Thyroid gland (tissue), 4 donors: Measurements from ENCODE around the gene XAF1. TPM values are rescaled to one million over a fixed set of nuclear protein-coding genes. Genes with fewer than 3 reads are reported as not detected.

Experiments used
- DNase-seq, 2 donors: peaks; one replicate each; pipeline ENCODE4 v3.0.0-alpha.2; 2019
- H3K27ac ChIP-seq, 3 donors: fragments of 200-600 bp; sonication (generic); 1 replicate in 2 of 3; 2 replicates in 1 of 3; pipeline ENCODE4 v1.5.1; 2016 to 2019; ENCODE audit warnings: mild to moderate bottlenecking in 1 of 3, moderate library complexity in 1 of 3
- H3K27me3 ChIP-seq: fragments of 200-600 bp; sonication (generic); one replicate; pipeline ENCODE4 v1.5.1; 2019
- H3K36me3 ChIP-seq, 2 donors: fragments of 200-600 bp; sonication (generic); one replicate each; pipeline ENCODE4 v1.5.1; 2016 to 2019
- H3K4me1 ChIP-seq, 2 donors: fragments of 200-600 bp; sonication (generic); one replicate each; pipeline ENCODE4 v1.5.1; 2017 to 2019
- H3K4me3 ChIP-seq, 3 donors: fragments of 200-600 bp; sonication (generic); replicated peaks in 1 of 3; 1 replicate in 2 of 3; 2 replicates in 1 of 3; pipeline ENCODE4 v1.5.1; 2016; ENCODE audit warnings: mild to moderate bottlenecking in 1 of 3
- H3K9me3 ChIP-seq: fragments of 200-600 bp; sonication (generic); one replicate; pipeline ENCODE4 v1.5.1; 2017
- POLR2A ChIP-seq, 2 donors: fragments of 450-650 bp; IDR thresholded peaks; one replicate each; pipeline ENCODE4 v1.6.1; 2017; ENCODE audit warnings: antibody characterized with exemption in 2 of 2, mild to moderate bottlenecking in 2 of 2, moderate library complexity in 1 of 2
- WGBS, 2 donors: methylation state at CpG; one replicate each; pipeline ENCODE4 v1.1.5; 2017; 5-methylcytosine and 5-hydroxymethylcytosine counted together
- intact Hi-C: fragments of 100-400 bp; cut with DNase I; formaldehyde crosslinking; loops from one replicate; pipeline ENCODE4 v1.15.1; 2023
- total RNA-seq, 4 donors: library from RNA; depleted of rRNA; stranded (reverse); fragments of >200 nt; gene quantifications; one replicate each; pipeline ENCODE4 v1.2.3, GENCODE V29; 2016
- TF ChIP-seq, protein P1 (sequence below), 6 experiments: fragments of 200-600 bp in 3 of 6; fragments of 450-650 bp in 3 of 6; sonication (generic) in 3 of 6; IDR thresholded peaks; one replicate each; pipeline ENCODE4 v1.5.1; 2016 to 2019; ENCODE audit warnings: antibody characterized with exemption in 6 of 6, mild to moderate bottlenecking in 2 of 6, inconsistent platforms in 1 of 6, moderate library complexity in 1 of 6

The XAF1 gene
- total RNA-seq, 4 donors from 2014 or later, result 10.0 to 34.1 (median 12.6) TPM

- Histone ChIP-seq H3K27me3 (no peaks in the 10 kb centered on the region), H3K36me3 (no peaks in the 10 kb centered on the region), H3K4me1 (no peaks in the 10 kb centered on the region), H3K9me3 (no peaks in the 10 kb centered on the region), H3K27ac (no peak overlapping the region), H3K4me3 (no peak overlapping the region)
- intact Hi-C loops, result no loop called here
- TF ChIP-seq POLR2A (IDR thresholded peaks at IDR 0.05), result no peak
- TF ChIP-seq, protein P1, sequence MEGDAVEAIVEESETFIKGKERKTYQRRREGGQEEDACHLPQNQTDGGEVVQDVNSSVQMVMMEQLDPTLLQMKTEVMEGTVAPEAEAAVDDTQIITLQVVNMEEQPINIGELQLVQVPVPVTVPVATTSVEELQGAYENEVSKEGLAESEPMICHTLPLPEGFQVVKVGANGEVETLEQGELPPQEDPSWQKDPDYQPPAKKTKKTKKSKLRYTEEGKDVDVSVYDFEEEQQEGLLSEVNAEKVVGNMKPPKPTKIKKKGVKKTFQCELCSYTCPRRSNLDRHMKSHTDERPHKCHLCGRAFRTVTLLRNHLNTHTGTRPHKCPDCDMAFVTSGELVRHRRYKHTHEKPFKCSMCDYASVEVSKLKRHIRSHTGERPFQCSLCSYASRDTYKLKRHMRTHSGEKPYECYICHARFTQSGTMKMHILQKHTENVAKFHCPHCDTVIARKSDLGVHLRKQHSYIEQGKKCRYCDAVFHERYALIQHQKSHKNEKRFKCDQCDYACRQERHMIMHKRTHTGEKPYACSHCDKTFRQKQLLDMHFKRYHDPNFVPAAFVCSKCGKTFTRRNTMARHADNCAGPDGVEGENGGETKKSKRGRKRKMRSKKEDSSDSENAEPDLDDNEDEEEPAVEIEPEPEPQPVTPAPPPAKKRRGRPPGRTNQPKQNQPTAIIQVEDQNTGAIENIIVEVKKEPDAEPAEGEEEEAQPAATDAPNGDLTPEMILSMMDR (IDR thresholded peaks at IDR 0.05), result no peak
- WGBS, 2 donors, result 8% methylated on average over 13 to 14 of the region's 29 CpGs
- no peak for DNase-seq
These were observed 42.0 kb upstream of the XAF1 start for GRCh38 chr17:6713918-6714271.

DNA sequence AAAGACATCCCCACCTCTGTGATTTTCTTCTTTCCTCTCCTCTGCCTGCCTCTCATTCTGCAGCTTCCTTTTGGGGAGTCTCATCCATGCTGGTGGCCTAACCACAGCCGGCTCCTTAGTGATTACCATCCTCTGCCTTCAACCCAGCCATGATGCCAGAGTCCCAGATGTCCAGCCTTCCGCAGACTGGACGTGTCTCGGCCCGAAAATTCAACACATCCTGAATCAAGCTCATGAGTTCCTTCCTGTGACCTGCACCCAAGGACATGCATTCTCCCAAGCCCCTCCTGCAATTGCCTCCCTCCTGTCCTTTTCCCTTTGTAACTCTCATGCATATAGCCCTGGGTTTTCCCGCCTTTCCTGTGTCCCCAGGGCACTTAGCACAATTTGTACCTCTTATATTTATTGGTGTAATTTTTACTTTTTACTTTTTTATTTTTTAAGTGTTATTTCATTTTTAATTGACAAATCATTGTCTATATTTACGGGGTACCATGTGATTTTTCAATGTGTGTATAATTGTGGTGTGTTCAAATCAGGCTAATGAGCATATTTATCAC lies 41.5 kb upstream of the XAF1 start:
- H3K27me3 ChIP-seq, result no peaks in the 10 kb centered on the region
- no peak overlapping the region for H3K4me3 ChIP-seq
- intact Hi-C loops, result no loop called here
- no peaks in the 10 kb centered on the region for H3K36me3 ChIP-seq
- TF ChIP-seq, protein P1 (IDR thresholded peaks at IDR 0.05), result no peak
- no peak for TF ChIP-seq POLR2A (IDR thresholded peaks at IDR 0.05)
- DNase-seq, result no peak
- no peaks in the 10 kb centered on the region for H3K9me3 ChIP-seq
- no peaks in the 10 kb centered on the region for H3K4me1 ChIP-seq
- H3K27ac ChIP-seq, result no peak overlapping the region
- 56 to 72% methylated on average over 7 of the region's 7 CpGs for WGBS, 2 donors

GRCh38 chr17:6716736-6717135 lies 39.1 kb upstream of the XAF1 start:
- 93 to 98% methylated on average over 2 of the region's 2 CpGs for WGBS, 2 donors
- Histone ChIP-seq H3K4me1 (no peaks in the 10 kb centered on the region), H3K9me3 (no peaks in the 10 kb centered on the region), H3K27ac (no peak overlapping the region), H3K36me3 (no peaks in the 10 kb centered on the region), H3K27me3 (no peaks in the 10 kb centered on the region), H3K4me3 (no peak overlapping the region)
- TF ChIP-seq, protein P1 (IDR thresholded peaks at IDR 0.05), result no peak
- intact Hi-C loops, result no loop called here
- no peak for DNase-seq

DNA sequence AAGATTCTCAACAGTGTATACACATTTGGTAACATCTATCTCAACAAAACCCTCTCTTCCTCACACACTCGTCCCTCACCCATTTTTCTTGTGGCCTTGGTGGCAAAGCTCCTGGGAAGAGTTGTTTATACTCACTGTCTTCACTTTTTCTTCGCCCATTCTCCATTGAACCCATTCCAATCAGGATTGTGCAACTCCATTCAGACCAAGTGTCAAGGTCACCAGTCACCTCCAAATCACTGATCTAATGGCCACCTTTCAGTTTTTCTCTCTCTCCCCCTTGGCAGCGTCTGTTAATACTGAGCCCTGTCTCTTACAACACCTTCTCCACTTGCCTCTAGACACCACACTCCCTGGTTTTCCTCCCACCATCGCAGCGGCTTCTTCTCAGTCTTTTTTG lies 34.1 kb upstream of the XAF1 start:
- H3K9me3 ChIP-seq, result no peaks in the 10 kb centered on the region
- no peaks in the 10 kb centered on the region for H3K27me3 ChIP-seq
- DNase-seq, result no peak
- H3K36me3 ChIP-seq, result no peaks in the 10 kb centered on the region
- intact Hi-C loops, result no loop called here
- no peak overlapping the region for H3K4me3 ChIP-seq
- no peak overlapping the region for H3K27ac ChIP-seq
- WGBS, 2 donors, result 78 to 85% methylated on average over 5 of the region's 5 CpGs
- TF ChIP-seq POLR2A (IDR thresholded peaks at IDR 0.05), result no peak
- TF ChIP-seq, protein P1 (IDR thresholded peaks at IDR 0.05), result no peak
- H3K4me1 ChIP-seq, result no peaks in the 10 kb centered on the region

- Histone ChIP-seq H3K36me3 (no peaks in the 10 kb centered on the region), H3K4me3 (no peak overlapping the region), H3K9me3 (no peaks in the 10 kb centered on the region), H3K27me3 (no peaks in the 10 kb centered on the region), H3K4me1 (no peaks in the 10 kb centered on the region), H3K27ac (no peak overlapping the region)
- no peak for TF ChIP-seq POLR2A (IDR thresholded peaks at IDR 0.05)
- TF ChIP-seq, protein P1 (IDR thresholded peaks at IDR 0.05), result no peak
- no peak for DNase-seq
- 84 to 87% methylated on average over 5 of the region's 5 CpGs for WGBS, 2 donors
- intact Hi-C loops, result no loop called here
These were observed 31.8 kb upstream of the XAF1 start for GRCh38 chr17:6724009-6724408.
